Activated CD8-positive, alpha-beta T cell treated with anti-CD3 and anti-CD28 coated beads, Interleukin-2, amount 10 ng/mL, durations not matched to agents 7 days and 5 days (primary cell): Measurements from ENCODE around the gene TM7SF2. TPM values are rescaled to one million over a fixed set of nuclear protein-coding genes. Genes with fewer than 3 reads are reported as not detected.

Source experiments
- ATAC-seq: fragments of 150-1000 bp; cut with Tn5 transposase; one replicate; pipeline ENCODE4 v1.10.0; 2021; ENCODE audit warnings: moderate library complexity
- CTCF ChIA-PET: fragments of 350-600 bp; sonication (Branson Sonifier 250); formaldehyde crosslinking; loops from one replicate; lab custom pipeline; 2021; ENCODE audit warnings: antibody characterized with exemption; lab: Charles Lee
- POLR2A ChIA-PET: fragments of 350-600 bp; sonication (Branson Sonifier 250); formaldehyde crosslinking; loops from one replicate; lab custom pipeline; 2021; ENCODE audit warnings: antibody characterized with exemption; lab: Charles Lee
- DNase-seq: peaks from one replicate; pipeline ENCODE4 v3.0.0-alpha.2; 2020
- H3K27ac Mint-ChIP-seq: one replicate; pipeline ENCODE4 v1.8.0; 2021; ENCODE audit warnings: mild to moderate bottlenecking, mixed read lengths
- H3K27me3 Mint-ChIP-seq: one replicate; pipeline ENCODE4 v1.8.0; 2021; ENCODE audit warnings: low read depth, mixed read lengths
- H3K36me3 Mint-ChIP-seq: one replicate; pipeline ENCODE4 v1.8.0; 2021; ENCODE audit warnings: low read depth, mixed read lengths
- H3K4me1 Mint-ChIP-seq: one replicate; pipeline ENCODE4 v1.8.0; 2021; ENCODE audit warnings: low read depth, mixed read lengths
- H3K4me3 Mint-ChIP-seq: one replicate; pipeline ENCODE4 v1.8.0; 2021; ENCODE audit warnings: mild to moderate bottlenecking, mixed read lengths
- H3K9me3 Mint-ChIP-seq: one replicate; pipeline ENCODE4 v1.8.0; 2022; ENCODE audit warnings: mixed read lengths; ENCODE audit not compliant: insufficient read depth
- microRNA-seq: library from miRNA; unstranded; fragments of <30 nt; microRNA quantifications from one replicate; pipeline ENCODE4 v1.2.0, GENCODE V29; 2022
- total RNA-seq, 2 experiments: library from RNA; stranded (reverse); gene quantifications; one replicate each; pipeline ENCODE4 v1.2.3, GENCODE V29; 2021

TM7SF2 gene
- total RNA-seq, 2 experiments from 2014 or later: 25.3 to 26.1 TPM

DNA sequence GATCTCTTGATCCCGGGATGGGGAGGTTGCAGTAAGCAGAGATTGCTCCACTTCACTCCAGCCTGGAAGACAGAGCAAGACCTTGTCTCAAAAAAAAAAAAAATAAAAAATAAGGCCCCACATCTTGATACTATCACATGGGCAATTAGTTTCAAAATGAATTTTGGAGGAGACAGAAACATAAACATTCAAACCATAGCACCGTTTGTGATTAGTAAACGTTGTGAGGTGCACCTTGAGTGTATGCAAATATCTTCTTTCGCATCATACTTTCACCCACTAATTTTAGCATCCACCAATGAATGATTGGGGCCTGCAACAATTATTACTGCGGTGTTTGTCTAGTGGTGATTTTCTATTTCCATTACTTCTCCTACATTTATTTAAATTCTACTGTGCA lies 47.3 kb downstream of the TM7SF2 start:
- POLR2A ChIA-PET: interaction anchor here (0.6 kb wide), 1 partner anchor 23 kb away, joined by 4 read pairs; no protein-coding TSS in a partner anchor
- Mint-ChIP-seq H3K27ac (no peak overlapping the region), H3K27me3 (peaks cover 10% of the 10 kb centered on the region)

DNA sequence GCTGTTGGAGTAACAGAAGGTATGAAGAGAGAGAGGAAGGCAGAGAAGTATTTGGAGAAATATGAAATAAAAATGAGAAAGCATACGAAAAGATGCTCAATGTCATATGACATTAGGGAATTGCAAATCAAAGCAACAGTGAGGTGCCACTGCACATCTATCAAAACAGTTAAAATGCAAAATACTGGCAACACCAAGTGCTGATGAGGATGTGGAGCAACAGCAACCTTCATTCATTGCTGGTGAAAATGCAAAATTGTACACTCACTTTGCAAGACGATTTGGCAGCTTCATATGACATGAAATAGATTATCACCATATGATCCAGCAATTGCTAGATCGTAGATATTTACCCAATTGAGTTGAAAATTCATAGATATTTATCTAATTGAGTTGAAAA lies 49.0 kb downstream of the TM7SF2 start:
- no peak overlapping the region for H3K27ac Mint-ChIP-seq
- H3K4me3 Mint-ChIP-seq: no peak overlapping the region
- DNase-seq: no peak
- H3K9me3 Mint-ChIP-seq: no peaks in the 10 kb centered on the region
- ATAC-seq: no peak
- CTCF ChIA-PET: interaction anchor here (1.0 kb wide), 1 partner anchor 16 kb away, joined by 3 read pairs; no protein-coding TSS in a partner anchor
- H3K36me3 Mint-ChIP-seq: no peaks in the 10 kb centered on the region
- peaks cover 10% of the 10 kb centered on the region for H3K27me3 Mint-ChIP-seq
- POLR2A ChIA-PET: no interaction called here
- H3K4me1 Mint-ChIP-seq: peaks cover 12% of the 10 kb centered on the region

More for the DNA sequence above, 47.3 kb downstream of the TM7SF2 start:
- CTCF ChIA-PET: no interaction called here
- H3K4me3 Mint-ChIP-seq: no peak overlapping the region
- DNase-seq (no peak), ATAC-seq (no peak)
- H3K36me3 Mint-ChIP-seq: no peaks in the 10 kb centered on the region
- H3K4me1 Mint-ChIP-seq: peaks cover 12% of the 10 kb centered on the region
- H3K9me3 Mint-ChIP-seq: no peaks in the 10 kb centered on the region

DNA sequence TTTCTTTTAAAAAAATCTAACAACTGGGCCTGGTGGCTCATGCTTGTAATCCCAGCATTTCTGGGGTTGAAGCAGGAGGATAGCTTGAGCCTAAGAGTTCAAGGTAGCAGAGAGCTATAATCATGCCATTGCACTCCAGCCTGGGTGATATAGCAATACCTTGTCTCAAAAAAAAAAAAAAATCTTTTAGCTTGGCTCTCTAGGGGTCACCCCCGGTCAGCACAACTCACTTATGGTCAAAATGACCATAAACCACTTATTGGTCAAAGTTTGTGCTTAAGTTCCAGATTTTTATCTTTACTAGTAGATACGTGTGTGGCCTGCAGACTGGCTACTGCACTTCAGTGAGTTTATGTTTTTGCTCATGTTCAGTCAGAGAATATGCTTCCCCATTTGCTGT lies 52.0 kb downstream of the TM7SF2 start:
- Mint-ChIP-seq H3K4me3 (no peak overlapping the region), H3K27me3 (peaks cover 10% of the 10 kb centered on the region), H3K9me3 (no peaks in the 10 kb centered on the region), H3K27ac (no peak overlapping the region), H3K4me1 (peaks cover 3% of the 10 kb centered on the region), H3K36me3 (no peaks in the 10 kb centered on the region)
- ChIA-PET CTCF (no interaction called here), POLR2A (interaction anchor here (0.6 kb wide), 1 partner anchor 1469 kb away, joined by 3 read pairs; no protein-coding TSS in a partner anchor)
- DNase-seq (no peak), ATAC-seq (no peak)

Small RNA genes within 50 kb of the gene (microRNA-seq; reads per million reads assigned to microRNA genes)
- gene MIR6751: not detected

Other genes with a start within 250 kb of the TM7SF2 start
- 100 to 1,000 TPM; 145 to 150 TPM for gene EHD1, start 233.3 kb upstream of the TM7SF2 start, total RNA-seq
- 10 to 100 TPM; 20.6 to 23.1 TPM for gene ATG2A, start 194.7 kb upstream of the TM7SF2 start, total RNA-seq
- 10 to 100 TPM; 13.7 to 14.0 TPM for gene PPP2R5B, start 187.2 kb upstream of the TM7SF2 start, total RNA-seq
- not detected for gene GPHA2, start 176.0 kb upstream of the TM7SF2 start, total RNA-seq
- gene MAJIN, start 139.8 kb upstream of the TM7SF2 start, total RNA-seq: not detected
- gene BATF2, start 114.9 kb upstream of the TM7SF2 start, total RNA-seq: under 1 TPM; 0.50 to 0.99 TPM
- 10 to 100 TPM; 69.1 to 79.2 TPM for gene ARL2, start 97.7 kb upstream of the TM7SF2 start, total RNA-seq
- 10 to 100 TPM; 21.2 to 25.7 TPM for gene SNX15, start 84.4 kb upstream of the TM7SF2 start, total RNA-seq
- 10 to 100 TPM; 36.3 to 36.6 TPM for gene SAC3D1, start 70.7 kb upstream of the TM7SF2 start, total RNA-seq
- 1 to 10 TPM; 7.1 to 7.5 TPM for gene NAALADL1, start 53.3 kb upstream of the TM7SF2 start, total RNA-seq
- gene CDCA5, start 27.8 kb upstream of the TM7SF2 start, total RNA-seq: 100 to 1,000 TPM; 127 to 129 TPM
- 10 to 100 TPM; 28.0 to 28.8 TPM for gene ZFPL1, start 27.6 kb upstream of the TM7SF2 start, total RNA-seq
- 100 to 1,000 TPM; 116 to 131 TPM for gene VPS51, start 15.7 kb upstream of the TM7SF2 start, total RNA-seq
- 10 to 100 TPM; 11.6 to 12.4 TPM for gene ZNHIT2, start 5.8 kb downstream of the TM7SF2 start, total RNA-seq
- gene FAU, start 10.3 kb downstream of the TM7SF2 start, total RNA-seq: 1,000 to 10,000 TPM in 1 of 2 experiments, 100 to 1,000 TPM in 1; 986 to 1,038 TPM
- 10 to 100 TPM; 47.3 to 51.1 TPM for gene MRPL49, start 10.4 kb downstream of the TM7SF2 start, total RNA-seq
- gene SYVN1, start 22.6 kb downstream of the TM7SF2 start, total RNA-seq: 10 to 100 TPM; 28.7 to 33.0 TPM
- gene SPDYC, start 58.4 kb downstream of the TM7SF2 start, total RNA-seq: not detected
- 100 to 1,000 TPM; 170 to 179 TPM for gene CAPN1, start 70.1 kb downstream of the TM7SF2 start, total RNA-seq
- 10 to 100 TPM; 63.6 to 76.1 TPM for gene POLA2, start 150.1 kb downstream of the TM7SF2 start, total RNA-seq
- gene CDC42EP2, start 203.0 kb downstream of the TM7SF2 start, total RNA-seq: 1 to 10 TPM in 1 of 2 experiments, under 1 TPM in 1; 0.29 to 1.2 TPM
- gene DPF2, start 222.0 kb downstream of the TM7SF2 start, total RNA-seq: 10 to 100 TPM; 56.3 to 56.9 TPM
- 1 to 10 TPM; 1.1 to 1.4 TPM for gene TIGD3, start 242.9 kb downstream of the TM7SF2 start, total RNA-seq